ENCODE data around the gene ASXL2.
"Not testable (repeated sequence)": the region's sequence is repeated elsewhere in the genome, so short reads cannot be mapped to it uniquely, and the experiment has no call there.

Gene ASXL2

DNA sequence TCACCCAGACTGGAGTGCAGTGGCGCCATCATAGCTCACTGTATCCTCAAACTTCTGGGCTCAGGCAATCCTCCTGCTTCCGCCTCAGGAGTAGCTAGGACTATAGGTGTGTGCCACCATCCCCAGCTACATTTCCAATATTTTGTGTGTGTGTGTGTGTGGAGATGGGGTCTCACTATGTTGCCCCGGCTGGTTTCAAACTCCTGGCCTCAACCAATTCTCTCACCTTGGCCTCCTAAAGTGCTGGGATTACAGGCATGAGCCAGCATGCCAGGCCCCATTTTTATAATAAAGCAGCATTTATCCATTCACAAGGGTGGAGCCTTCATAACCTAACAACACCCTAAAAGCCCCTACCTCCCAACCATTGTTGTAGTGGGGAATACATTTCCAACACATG is 152.4 kb downstream of the ASXL2 start:
- no peak for DNase-seq

DNA sequence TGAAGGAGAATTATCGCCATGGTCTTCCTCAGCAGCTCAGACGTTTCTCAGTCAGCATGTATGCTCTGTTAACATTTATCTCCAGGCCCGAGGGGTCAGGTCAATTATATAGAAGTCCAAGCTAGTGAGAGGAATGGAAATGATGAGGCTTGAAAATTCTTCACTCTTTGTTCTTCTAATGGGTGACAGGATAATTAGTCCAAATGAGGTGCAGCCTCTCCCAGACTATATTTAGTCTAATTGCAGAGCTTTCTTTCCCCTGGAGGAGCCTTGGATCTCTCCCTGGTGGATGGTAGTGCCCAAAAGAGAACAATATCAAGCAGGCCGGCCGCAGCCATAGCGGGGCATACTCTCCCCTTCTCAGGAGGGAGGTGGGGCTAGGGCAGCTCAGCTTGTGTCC is 153.5 kb downstream of the ASXL2 start:
- DNase-seq: no peak

DNA sequence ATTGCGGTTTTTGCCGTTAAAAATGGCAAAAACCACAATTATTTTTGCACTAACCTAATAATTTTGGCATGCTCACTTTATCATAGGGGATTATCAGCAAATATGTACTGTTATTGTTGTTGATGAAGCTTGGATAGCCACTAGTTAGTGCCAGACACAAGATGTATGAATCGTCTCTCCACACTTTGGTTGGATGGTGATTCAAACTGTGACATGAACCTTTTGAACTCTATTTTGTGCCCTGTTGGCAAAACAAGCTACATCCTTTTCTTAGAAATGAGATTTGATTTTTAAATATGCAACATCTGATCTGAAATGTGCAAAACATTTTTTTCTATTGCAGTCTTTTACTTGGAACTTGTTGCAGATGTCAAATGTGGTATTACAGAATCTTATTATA is 156.1 kb downstream of the ASXL2 start:
- no peak for DNase-seq

DNA sequence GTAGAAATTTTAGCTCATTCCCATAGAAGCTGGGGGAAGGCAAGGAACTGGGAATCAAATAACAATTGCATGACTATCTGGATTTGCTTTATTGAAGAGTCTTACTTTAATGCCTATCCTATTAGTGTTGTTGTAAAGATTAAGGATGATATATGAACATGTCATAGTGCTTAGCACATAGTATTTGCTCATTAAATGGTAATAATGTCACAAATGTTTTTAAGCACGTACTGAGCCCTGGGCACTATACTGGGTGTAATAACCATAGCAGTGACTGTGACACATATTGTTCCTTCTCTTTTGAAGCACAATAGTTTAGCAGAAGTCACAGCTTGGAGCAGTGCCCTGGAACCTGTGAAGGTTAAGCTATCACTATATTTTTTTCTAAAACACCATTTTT is 157.7 kb downstream of the ASXL2 start:
- no peak for DNase-seq

DNA sequence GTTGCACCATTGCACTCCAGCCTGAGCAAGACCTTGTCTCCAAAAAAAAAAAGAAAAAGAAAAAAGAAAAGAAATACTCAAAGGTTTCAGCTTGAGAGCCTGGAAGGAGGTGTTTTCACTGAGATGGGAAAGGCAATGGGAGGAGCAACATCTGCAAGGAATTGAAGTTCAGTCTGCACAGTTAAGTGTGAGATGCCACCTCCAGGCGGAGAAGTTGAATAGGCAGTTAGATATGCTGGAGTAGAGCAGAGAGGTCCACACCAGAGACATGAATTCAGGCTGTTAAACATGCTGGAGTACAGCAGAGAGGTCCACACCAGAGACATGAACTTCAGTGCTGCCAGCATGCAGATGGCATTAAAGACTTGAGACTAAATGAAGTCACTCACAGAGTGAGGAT is 163.5 kb downstream of the ASXL2 start:
- no peak for DNase-seq

DNA sequence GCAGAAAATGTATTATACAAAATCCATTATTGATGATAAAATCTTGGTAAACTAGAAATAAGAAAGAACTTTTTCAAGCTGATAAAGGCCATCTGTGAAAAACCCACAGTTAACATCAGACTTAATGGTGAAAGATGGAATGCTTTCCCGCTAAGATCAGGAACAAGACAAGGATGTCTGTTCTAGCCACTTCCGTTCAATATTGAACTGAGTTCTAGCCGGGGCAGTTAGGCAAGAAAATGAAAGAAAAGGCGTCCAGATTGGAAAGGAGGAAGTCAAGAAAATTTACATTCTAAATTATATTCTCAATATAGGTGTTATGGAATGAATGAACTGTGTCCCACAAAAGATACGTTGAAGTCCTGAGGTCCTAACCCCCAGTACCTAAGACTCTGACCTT is 165.8 kb downstream of the ASXL2 start:
- no peak for DNase-seq

DNA sequence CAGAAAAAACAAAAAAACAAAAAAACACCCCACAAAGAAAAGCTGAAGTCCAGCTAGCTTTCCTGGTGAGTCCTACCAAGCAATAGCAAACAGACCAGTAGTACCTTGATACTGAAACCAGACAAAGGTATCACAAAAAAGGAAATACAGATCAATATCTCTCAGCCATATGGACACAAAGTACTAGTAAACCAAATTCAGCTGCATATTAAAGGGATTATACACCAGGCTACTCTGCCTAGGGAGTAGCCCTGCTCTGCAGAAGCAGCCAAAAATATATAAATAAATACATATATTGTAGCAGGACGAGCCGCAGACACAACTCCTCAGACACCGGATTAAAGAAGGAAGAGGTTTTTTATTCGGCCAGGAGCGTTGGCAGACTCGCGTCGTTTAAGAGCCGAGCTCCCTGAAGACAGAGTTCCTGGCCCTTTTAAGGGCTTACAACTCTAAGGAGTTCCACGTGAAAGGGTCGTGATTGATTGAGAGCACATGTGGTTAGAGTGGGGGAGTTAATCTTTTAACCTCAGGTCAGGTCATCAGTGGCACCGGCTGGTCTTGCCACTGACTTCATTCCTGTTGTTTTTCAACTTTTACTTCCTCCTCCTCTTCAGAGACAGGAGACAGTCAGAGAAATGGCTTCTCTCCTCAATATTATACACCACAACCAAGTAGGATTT is 166.5 kb downstream of the ASXL2 start:
- no peak for DNase-seq

DNA sequence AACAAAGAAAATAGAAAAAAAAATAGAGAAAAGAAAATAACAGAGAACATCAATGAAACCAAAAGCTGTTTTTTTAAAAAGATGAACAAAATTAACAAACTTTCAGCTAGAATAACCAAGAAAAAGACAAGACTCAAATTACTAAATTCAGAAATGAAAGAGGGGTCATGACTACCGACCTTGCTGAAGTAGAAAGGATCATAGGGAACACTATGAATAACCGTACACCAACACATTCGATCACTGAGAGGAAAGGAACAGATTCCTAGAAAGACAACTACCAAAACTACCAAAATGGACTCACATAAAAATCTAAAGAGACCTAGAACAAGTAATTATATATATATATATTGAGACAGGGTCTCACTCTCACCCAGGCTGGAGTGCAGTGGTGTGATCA is 167.5 kb downstream of the ASXL2 start:
- no peak for DNase-seq

DNA sequence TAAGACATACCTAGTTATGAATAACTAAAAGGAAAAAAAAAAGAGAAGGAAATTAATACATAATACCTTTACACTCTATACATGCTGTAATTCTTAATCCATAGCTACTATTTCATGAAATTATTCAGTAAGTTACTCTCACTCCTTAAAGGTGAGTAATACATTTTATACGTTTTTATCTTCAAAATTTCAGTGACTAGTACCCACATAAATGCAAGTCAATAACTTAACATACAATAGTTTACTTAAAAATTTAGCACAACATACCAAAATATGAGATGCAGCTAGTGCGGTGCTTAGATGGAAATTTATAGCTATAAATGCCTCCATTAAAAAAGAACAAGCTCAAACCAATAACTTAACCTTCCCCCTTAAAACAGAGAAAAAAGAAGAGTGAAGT is 168.9 kb downstream of the ASXL2 start:
- DNase-seq: no peak

DNA sequence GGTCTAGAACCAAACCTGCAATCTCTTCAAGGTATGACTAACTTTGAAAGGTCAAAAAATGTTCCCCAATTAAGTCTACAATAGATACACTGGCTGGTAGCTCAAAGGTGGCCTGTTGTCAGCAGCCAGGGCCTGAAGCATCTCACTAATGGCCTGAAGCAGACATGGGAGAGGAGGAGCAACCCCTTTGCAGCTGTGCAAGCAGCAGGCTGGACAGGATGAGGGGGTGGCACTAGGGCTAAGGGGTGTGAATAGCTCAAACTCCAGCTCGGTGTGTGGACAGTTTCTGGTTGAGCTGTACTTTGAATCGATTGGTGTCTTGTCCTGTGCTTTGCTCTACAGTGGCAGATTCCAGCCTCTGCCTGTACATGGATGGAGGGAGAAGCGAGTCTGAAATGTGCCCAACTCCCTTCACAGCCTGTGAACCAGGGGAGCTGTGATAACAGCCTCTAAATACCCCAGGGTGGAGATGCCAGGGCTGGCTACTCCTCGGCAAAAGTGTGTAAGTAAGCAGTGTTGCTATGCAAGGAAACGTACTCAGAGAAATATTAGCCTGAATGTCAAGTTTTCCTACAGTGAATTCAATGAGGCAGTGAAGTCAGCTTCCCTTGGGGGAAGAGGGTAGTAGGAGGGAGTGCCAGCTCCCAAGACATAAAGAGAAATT is 170.2 kb downstream of the ASXL2 start:
- no peak for DNase-seq

DNA sequence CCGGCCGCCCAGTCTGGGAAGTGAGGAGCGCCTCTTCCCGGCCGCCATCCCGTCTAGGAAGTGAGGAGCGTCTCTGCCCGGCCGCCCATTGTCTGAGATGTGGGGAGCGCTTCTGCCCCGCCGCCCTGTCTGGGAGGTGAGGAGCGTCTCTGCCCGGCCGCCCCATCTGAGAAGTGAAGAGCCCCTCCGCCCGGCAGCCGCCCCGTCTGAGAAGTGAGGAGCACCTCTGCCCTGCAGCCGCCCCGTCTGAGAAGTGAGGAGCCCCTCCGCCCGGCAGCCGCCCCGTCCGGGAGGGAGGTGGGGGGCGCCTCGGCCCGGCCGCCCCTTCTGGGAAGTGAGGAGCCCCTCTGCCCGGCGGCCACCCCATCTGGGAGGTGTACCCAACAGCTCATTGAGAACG is 172.7 kb downstream of the ASXL2 start:
- DNase-seq: not testable (repeated sequence)

DNA sequence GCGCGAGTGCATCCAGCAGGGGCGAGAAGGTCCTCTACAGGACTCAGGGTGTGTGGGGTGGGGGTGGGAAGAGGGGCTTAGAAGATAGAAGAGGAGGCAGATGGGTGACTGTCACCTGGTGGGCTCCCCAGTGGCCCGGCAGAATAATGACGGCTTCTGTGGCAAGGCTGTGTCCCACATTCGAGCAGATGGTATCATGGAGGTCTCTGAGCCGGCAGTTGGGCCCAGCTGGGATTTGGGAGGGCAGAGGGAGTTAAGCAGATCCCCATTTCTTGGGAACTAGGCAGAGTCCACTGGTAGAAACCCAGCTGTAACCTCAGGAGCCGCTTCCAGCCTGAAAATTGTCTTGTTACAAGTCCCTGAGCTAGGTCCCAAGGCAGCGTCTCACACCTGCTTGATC is 176.5 kb downstream of the ASXL2 start:
- no peak for DNase-seq

DNA sequence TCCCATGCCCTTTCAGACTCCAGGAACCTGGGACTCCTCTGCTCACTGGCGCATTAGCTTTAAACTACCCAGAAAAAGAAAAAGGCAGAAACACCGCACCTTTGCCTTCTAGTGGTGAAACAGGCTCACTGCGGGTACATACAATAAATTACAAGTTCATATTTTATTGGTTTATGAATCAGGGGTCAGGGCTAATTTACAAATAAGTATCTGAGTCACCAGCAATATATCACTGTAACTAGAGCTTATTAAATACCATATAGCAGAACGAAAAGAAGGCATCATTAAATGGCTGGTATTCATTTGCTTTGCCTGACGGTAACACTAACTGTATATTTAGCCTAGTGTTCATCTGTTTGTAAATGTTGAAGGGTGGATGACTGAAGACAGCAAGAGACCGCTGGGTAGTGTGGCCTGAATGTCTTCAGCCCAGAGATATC is 178.0 kb downstream of the ASXL2 start:
- DNase-seq: no peak

DNA sequence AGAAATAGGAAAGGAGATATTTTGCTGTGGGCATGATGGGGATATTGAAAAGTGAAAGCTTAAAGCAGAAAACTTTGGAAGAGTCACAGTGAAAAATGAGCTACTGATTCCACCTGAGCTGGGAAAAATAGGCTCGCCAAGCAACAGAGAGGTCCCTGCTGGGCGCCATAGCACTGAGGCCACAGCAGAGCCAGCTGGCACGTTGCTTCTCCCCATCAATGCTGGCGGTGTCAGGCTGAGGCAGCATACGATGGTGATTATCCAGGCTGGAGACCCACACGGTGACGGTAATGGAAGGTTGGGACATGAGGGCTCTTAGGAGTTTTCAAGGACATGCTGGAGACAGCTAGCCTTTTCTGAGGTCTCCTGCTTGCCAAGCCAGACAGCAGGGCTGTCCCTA is 179.1 kb downstream of the ASXL2 start:
- DNase-seq: no peak

DNA sequence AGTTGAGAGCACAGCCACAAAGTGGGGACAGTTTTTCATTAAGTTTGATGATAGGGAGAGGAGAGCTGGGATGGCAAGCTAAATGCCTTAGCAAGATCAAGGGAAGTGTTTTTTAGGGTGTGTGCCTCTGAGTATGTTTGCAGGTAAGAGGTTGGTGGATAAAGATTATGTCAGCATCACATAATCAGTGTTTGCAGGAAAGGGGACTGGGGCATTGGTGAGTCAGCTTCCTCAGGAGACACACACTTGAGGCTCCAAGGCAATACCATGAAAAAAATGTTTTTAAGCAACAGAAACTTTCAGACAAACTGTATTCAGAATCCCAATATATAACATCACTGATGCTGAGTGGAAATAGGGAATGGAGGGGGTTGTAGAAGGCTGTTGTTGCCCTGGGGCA is 179.5 kb downstream of the ASXL2 start:
- no peak for DNase-seq

DNA sequence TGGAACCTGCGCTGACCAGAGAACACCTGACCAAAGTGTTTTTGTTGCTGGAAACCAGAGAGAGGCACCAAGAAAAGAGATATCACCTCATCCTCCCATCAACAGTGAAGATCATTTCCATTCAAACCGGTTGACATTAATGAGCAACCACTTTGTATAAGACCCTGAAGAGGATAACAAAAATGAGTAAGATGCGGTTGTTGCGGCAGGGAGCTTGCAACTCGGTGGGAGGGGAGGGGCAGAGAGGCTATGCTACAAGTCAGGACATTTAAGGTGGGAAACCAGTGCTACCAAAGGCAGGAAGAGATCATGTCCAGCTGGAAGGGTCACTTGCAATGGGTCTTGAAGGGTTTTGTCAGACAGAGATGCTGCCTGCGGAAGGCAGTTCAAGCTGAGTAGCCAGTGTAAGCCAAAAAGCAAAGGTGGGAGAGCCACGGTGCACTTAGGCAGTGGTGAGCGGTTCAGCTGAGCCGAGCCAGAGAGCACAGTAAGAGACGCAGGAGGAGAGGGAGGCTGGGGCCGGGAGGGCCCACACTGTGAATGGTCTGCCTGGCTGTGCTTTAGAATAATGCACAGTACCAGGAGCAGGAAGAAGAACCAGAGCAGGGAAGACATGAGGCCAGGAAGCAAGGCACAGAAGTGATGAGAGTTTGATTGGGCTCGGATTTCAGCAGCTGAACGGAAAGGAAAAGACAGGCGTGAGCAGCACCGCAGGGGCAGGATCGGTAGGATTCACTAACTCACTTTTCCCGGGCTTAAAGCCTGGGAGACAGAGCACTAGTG is 180.5 kb downstream of the ASXL2 start:
- DNase-seq: no peak

DNA sequence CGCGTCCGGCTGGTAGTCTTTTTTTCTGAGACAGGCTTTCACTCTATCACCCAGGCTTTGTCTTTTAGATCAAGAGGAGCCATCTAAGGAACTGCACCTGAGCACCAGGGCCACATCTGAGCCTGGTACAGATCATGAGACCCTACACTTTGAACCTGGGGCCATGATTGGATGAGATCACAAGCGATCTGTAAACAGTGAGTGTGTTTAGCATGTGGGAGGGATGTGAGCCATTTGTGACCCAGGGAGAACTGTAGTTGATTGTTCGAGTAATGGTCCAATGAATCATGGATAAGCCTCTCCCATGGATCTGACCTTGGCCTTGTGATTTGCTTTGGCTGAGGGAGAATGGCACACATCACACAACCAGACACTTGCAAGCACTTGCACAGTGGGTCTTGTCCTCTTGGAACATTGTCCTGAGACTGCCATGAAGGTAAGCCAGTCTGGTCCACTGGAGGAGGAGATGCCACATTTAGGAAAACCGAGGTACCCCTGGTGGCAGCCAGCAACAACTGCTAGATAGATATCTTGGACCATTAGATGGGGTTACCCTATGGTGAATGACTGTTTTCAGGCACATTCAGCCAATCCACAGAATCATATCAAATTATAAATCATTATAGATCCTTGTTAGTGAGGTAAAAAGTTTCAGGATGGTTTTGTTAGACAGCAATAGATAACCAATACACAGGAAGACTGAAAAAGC is 185.4 kb downstream of the ASXL2 start:
- no peak for DNase-seq

DNA sequence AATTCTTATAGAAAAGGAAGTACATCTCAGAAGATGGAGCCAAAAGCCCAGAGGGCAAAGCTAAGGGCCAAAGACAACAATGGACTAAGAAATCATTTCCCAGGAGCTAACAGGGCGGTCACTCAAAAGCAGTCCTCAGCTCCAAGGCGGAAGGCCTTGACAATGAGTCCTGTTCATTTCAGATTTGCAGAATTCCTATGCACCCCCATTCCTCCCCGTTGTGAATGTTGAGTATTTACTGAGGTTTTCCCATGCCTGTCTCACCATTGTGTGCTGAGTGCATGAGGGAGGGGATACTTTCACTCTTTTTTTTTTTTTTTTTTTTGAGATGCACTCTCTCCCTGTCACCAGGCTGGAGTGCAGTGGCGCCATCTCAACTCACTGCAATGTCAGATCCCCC is 186.1 kb downstream of the ASXL2 start:
- no peak for DNase-seq

DNA sequence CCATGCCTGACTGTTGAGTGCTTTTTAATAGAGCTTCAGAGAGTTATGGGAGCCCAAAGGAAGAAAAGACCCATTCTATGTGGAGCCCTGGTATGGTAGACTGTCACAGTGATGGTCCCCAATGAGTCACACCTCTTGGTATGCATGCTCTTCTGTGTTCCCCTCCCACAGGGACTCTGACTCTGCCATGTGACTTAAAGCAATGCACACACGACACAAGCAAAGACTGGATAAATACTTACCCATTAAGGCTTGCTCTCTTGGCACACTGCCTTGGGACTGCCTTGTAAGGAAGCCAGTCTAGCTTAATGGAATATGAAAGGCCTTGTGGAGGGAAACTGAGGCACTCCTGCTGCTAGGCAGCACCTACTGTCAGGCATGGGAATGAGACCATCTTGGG is 188.2 kb downstream of the ASXL2 start:
- no peak for DNase-seq

DNA sequence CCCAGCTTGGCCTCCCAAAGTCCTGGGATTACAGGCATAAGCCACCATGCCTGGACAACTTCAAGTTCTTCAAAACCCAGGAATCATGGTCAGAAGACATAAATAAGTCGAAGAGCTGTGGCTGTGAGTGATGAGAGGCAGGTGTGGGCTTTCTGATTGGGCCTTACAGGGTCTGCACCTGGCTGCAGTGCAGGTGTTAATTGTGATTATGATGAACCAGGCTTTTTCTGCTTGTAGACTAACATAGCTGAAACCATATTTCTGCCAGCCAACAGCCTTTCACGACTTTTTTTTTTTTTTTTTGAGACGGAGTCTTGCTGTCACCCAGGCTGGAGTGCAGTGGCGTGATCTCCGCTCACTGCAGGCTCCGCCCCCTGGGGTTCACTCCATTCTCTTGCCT is 190.1 kb downstream of the ASXL2 start:
- DNase-seq: no peak

DNA sequence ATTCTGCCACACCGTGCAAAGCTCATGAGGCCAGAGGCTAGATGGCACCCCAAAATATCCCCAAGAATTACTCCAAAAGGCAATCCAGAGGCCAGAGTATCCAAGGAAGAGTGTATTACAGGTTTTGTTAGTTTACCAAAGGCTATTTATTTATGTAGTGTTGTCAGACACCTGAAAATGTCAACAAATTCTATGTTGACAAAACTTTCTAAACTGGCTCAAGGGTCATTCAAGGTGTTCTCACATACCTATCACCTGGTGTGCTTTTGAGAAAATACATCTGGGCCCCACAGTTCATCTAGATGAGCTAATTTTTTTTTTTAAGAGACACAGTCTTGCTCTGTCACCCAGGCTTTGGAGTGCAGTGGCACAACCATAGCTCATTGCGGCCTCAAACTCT is 192.5 kb downstream of the ASXL2 start:
- no peak for DNase-seq

DNA sequence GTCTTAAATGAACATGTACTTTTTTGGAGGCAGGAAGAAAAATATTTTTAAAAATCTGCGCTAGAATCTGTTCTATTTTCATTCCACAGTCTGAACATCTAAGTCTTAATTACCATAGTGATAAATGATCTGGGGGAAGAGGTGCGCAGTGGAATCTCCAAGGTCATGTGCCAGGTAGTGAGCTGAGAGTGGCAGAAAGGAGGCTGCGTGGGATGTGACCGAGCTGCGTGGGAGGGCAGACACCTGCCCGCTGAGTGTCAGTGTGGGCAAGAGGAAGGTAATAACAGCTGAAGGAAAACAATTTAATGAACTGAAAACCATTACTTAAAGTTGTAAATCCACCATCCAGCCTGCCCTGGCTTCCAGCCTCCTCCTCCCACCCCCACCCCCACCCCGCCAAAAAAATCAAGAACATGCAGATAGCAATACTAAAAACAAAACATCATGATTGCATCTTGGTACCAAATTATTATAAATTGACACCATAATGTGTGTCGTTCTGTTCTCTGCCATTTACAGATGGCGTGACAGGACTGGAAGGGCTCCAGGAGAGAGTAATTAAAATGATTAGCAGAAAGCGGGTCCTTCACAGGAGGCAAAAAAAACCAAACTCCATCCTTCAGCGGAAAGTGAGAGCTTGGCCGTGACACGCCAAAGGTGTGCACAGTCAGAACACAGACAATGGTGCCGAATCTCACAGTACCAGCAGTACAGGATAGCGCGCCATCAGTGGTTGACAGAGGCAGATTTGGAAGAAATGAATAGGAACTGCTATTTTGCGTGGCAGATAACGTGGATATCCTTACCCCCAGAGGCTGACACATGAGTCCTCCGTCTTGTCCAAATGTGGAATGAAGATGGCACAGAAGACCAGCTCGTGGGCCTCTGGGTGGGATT is 193.5 kb downstream of the ASXL2 start:
- no peak for DNase-seq

Measured in activated T-cell treated with anti-CD3 and anti-CD28 coated beads for 4 hours (primary cell).